GM12878 (cell line): ENCODE results near the gene HJV. TPM values are rescaled to one million over a fixed set of nuclear protein-coding genes. Genes with fewer than 3 reads are reported as not detected.

Experiments used
- ATF7 ChIP-seq: fragments of 450-650 bp; IDR thresholded peaks from 2 replicates; pipeline ENCODE4 v1.6.1; 2016; ENCODE audit warnings: low read depth, mild to moderate bottlenecking
- CBX5 ChIP-seq: sonication (generic); IDR thresholded peaks from 2 replicates; pipeline ENCODE4 v1.6.1; 2016; ENCODE audit warnings: low read depth, moderate library complexity, mild to moderate bottlenecking, inconsistent platforms
- CEBPB ChIP-seq, 2 experiments: fragments of 150-350 bp in 1 of 2; IDR thresholded peaks; 2 replicates each; pipeline ENCODE4 v1.6.1; 2012 to 2014; ENCODE audit warnings: low read depth in 2 of 2, low read length in 2 of 2, borderline replicate concordance in 1 of 2, inconsistent platforms in 1 of 2
- CHD4 ChIP-seq: fragments of 200-600 bp; sonication (generic); IDR thresholded peaks from 2 replicates; pipeline ENCODE4 v1.6.1; 2016; ENCODE audit warnings: mild to moderate bottlenecking
- CTCF ChIP-seq, 3 experiments: IDR thresholded peaks in 2 of 3; conservative IDR thresholded peaks in 1 of 3; 2 replicates each; pipeline ENCODE4 v1.5.1; 2011; ENCODE audit warnings: low read depth in 3 of 3, low read length in 3 of 3, mild to moderate bottlenecking in 3 of 3, control low read depth in 2 of 3, moderate library complexity in 2 of 3, inconsistent platforms in 1 of 3, mixed read lengths in 1 of 3; ENCODE audit not compliant: control insufficient read depth in 2 of 3, insufficient read depth in 1 of 3; ENCODE audit errors: extremely low read depth in 1 of 3
- E4F1 ChIP-seq: fragments of 450-650 bp; IDR thresholded peaks from 2 replicates; pipeline ENCODE4 v1.6.1; 2018; ENCODE audit warnings: borderline replicate concordance, mild to moderate bottlenecking; ENCODE audit not compliant: partially characterized antibody
- ESRRA ChIP-seq: IDR thresholded peaks from 2 replicates; pipeline ENCODE4 v1.6.1; 2012; ENCODE audit warnings: mild to moderate bottlenecking, low read length, improper control_type of control experiment
- FOS ChIP-seq: IDR thresholded peaks from 3 replicates; pipeline ENCODE4 v1.6.1; 2011; ENCODE audit warnings: borderline replicate concordance; ENCODE audit not compliant: insufficient read length; ENCODE audit errors: extremely low read depth
- GATAD2B ChIP-seq: fragments of 450-650 bp; conservative IDR thresholded peaks from 2 replicates; pipeline ENCODE4 v1.6.1; 2017; ENCODE audit warnings: low read depth, mild to moderate bottlenecking, moderate library complexity
- HCFC1 ChIP-seq: fragments of 150-350 bp; IDR thresholded peaks from 2 replicates; pipeline ENCODE4 v1.6.1; 2014; ENCODE audit warnings: low read length
- IRF4 ChIP-seq: IDR thresholded peaks from 2 replicates; pipeline ENCODE4 v1.6.1; 2011; ENCODE audit warnings: low read depth, low read length
- JUND ChIP-seq: IDR thresholded peaks from 2 replicates; pipeline ENCODE4 v1.6.1; 2012; ENCODE audit warnings: low read depth, mild to moderate bottlenecking, low read length, improper control_type of control experiment, moderate library complexity
- MAX ChIP-seq: IDR thresholded peaks from 2 replicates; pipeline ENCODE4 v1.6.1; 2012; ENCODE audit warnings: low read depth, low read length, improper control_type of control experiment
- MYC ChIP-seq: IDR thresholded peaks from 2 replicates; pipeline ENCODE4 v1.6.1; 2011; ENCODE audit warnings: mild to moderate bottlenecking, low read length, moderate library complexity, inconsistent platforms; ENCODE audit not compliant: insufficient read depth, insufficient replicate concordance, insufficient read length, severe bottlenecking
- NFIC ChIP-seq: IDR thresholded peaks from 2 replicates; pipeline ENCODE4 v1.6.1; 2012; ENCODE audit warnings: low read depth, mild to moderate bottlenecking, inconsistent platforms, low read length, moderate library complexity
- NFYB ChIP-seq: IDR thresholded peaks from 2 replicates; pipeline ENCODE4 v1.6.1; 2011; ENCODE audit warnings: low read depth, mild to moderate bottlenecking, low read length, improper control_type of control experiment, moderate library complexity; ENCODE audit not compliant: insufficient read depth
- NRF1 ChIP-seq: conservative IDR thresholded peaks from 2 replicates; pipeline ENCODE4 v1.6.1; 2011; ENCODE audit warnings: mild to moderate bottlenecking, low read depth, low read length, improper control_type of control experiment
- PAX5 ChIP-seq: IDR thresholded peaks from 2 replicates; pipeline ENCODE4 v1.6.1; 2011; ENCODE audit warnings: low read depth, low read length, borderline replicate concordance
- RB1 ChIP-seq: fragments of 450-650 bp; formaldehyde crosslinking; IDR thresholded peaks from 2 replicates; pipeline ENCODE4 v1.6.1; 2017; ENCODE audit warnings: mild to moderate bottlenecking, borderline replicate concordance
- RBBP5 ChIP-seq: fragments of 200-600 bp; sonication (generic); conservative IDR thresholded peaks from 2 replicates; pipeline ENCODE4 v1.6.1; 2016
- SIN3A ChIP-seq: IDR thresholded peaks from 2 replicates; pipeline ENCODE4 v1.6.1; 2012; ENCODE audit warnings: low read depth, low read length, improper control_type of control experiment
- SMARCA5 ChIP-seq: fragments of 450-650 bp; IDR thresholded peaks from 2 replicates; pipeline ENCODE4 v1.6.1; 2017; ENCODE audit warnings: mild to moderate bottlenecking
- SMC3 ChIP-seq: IDR thresholded peaks from 2 replicates; pipeline ENCODE4 v1.6.1; 2011; ENCODE audit warnings: low read length, improper control_type of control experiment, borderline replicate concordance
- SPI1 ChIP-seq: IDR thresholded peaks from 2 replicates; pipeline ENCODE4 v1.6.1; 2011; ENCODE audit warnings: low read depth, mild to moderate bottlenecking, low read length, moderate library complexity, borderline replicate concordance; ENCODE audit not compliant: insufficient read depth
- SREBF2 ChIP-seq: IDR thresholded peaks from 2 replicates; pipeline ENCODE4 v1.6.1; 2012; ENCODE audit warnings: mild to moderate bottlenecking, low read length
- STAT1 ChIP-seq: fragments of 450-650 bp; conservative IDR thresholded peaks from 2 replicates; pipeline ENCODE4 v1.6.1; 2014; ENCODE audit warnings: antibody characterized with exemption, mild to moderate bottlenecking
- TAF1 ChIP-seq: IDR thresholded peaks from 2 replicates; pipeline ENCODE4 v1.6.1; 2011; ENCODE audit warnings: mild to moderate bottlenecking, low read depth, low read length, borderline replicate concordance
- TCF7 ChIP-seq: IDR thresholded peaks from 2 replicates; pipeline ENCODE4 v1.6.1; 2014; ENCODE audit warnings: antibody characterized with exemption, borderline replicate concordance
- ZNF207 ChIP-seq: fragments of 450-650 bp; IDR thresholded peaks from 2 replicates; pipeline ENCODE4 v1.6.1; 2014; ENCODE audit warnings: antibody characterized with exemption, mild to moderate bottlenecking, borderline replicate concordance
- ZNF384 ChIP-seq: IDR thresholded peaks from 2 replicates; pipeline ENCODE4 v1.6.1; 2012; ENCODE audit warnings: low read depth, mild to moderate bottlenecking, low read length, improper control_type of control experiment, borderline replicate concordance
- polyA plus RNA-seq, 11 experiments: library from polyadenylated mRNA; depleted of rRNA in 4 of 11; unstranded in 6 of 11; stranded (reverse) in 5 of 11; fragments of >200 nt; fragmentation: Nextera tagmentation in 4 of 11; fragmentation: Illumina TruSeq in 1 of 11; extraction: Ambion mirVana in 4 of 11; extraction: Trizol in 1 of 11; gene quantifications; 1 replicate in 1 of 11; 2 replicates in 10 of 11; pipeline versions ENCODE4 v1.2.1 to v1.2.3, GENCODE V29; 2011 to 2016; ENCODE audit warnings: inconsistent platforms in 2 of 11, missing spikeins in 2 of 11, low read depth in 1 of 11
- total RNA-seq, 4 experiments: library from RNA; depleted of rRNA in 3 of 4; stranded (reverse); fragments of >200 nt in 3 of 4; fragmentation: Illumina TruSeq in 1 of 4; extraction: Trizol in 1 of 4; gene quantifications; 2 replicates each; pipeline versions ENCODE4 v1.2.1 to v1.2.3, GENCODE V29; 2013 to 2021

The HJV gene
- total and polyA plus RNA-seq, 10 of the 15 experiments (the other 5 are each of a cell fraction or from before 2014, with no cell fraction given): not detected

GRCh38 chr1:145978471-145978853 is 43.1 kb downstream of the HJV start (continued):
- TF ChIP-seq CBX5 (no peak), SMC3 (no peak), NFYB (no peak), ZNF207 (no peak), IRF4 (peak; percentile 67; the same call in 1 of the 2 replicates), TAF1 (no peak), RBBP5 (no peak), SIN3A (no peak), ATF7 (peak; percentile 61; the same call in 1 of the 2 replicates), SPI1 (peak; percentile 89), HCFC1 (no peak), MYC (no peak), SMARCA5 (no peak), PAX5 (no peak), GATAD2B (no peak), JUND (peak; percentile 61; the same call in 1 of the 2 replicates), NFIC (0 out of 2 replicates have a peak, but pooled peaks have one; percentile 13), CTCF (IDR thresholded peaks at IDR 0.05 in 2 of 3, conservative IDR thresholded peaks at IDR 0.05 in 1 of 3; ENCODE audit: control insufficient read depth in 2 of 3, extremely low read depth in 1 of 3, insufficient read depth in 1 of 3, low read depth in 3 of 3, low read length in 3 of 3) (no peak), STAT1 (no peak), ESRRA (no peak), TCF7 (no peak), E4F1 (no peak), ZNF384 (no peak), FOS (no peak), SREBF2 (no peak), NRF1 (no peak), CHD4 (no peak), CEBPB (IDR thresholded peaks at IDR 0.05; ENCODE audit: borderline replicate concordance in 1 of 2, low read depth in 2 of 2, low read length in 2 of 2) (no peak), MAX (no peak), RB1 (no peak)
